ENCODE results near the gene CD53. TPM values are rescaled to one million over a fixed set of nuclear protein-coding genes. Genes with fewer than 3 reads are reported as not detected.
"Not testable (repeated sequence)": the region's sequence is repeated elsewhere in the genome, so short reads cannot be mapped to it uniquely, and the experiment has no call there.

CD53 gene, protein sequence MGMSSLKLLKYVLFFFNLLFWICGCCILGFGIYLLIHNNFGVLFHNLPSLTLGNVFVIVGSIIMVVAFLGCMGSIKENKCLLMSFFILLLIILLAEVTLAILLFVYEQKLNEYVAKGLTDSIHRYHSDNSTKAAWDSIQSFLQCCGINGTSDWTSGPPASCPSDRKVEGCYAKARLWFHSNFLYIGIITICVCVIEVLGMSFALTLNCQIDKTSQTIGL
- 10 to 100 TPM; 12.0 to 45.0 (median 22.5) TPM for total RNA-seq

DNA sequence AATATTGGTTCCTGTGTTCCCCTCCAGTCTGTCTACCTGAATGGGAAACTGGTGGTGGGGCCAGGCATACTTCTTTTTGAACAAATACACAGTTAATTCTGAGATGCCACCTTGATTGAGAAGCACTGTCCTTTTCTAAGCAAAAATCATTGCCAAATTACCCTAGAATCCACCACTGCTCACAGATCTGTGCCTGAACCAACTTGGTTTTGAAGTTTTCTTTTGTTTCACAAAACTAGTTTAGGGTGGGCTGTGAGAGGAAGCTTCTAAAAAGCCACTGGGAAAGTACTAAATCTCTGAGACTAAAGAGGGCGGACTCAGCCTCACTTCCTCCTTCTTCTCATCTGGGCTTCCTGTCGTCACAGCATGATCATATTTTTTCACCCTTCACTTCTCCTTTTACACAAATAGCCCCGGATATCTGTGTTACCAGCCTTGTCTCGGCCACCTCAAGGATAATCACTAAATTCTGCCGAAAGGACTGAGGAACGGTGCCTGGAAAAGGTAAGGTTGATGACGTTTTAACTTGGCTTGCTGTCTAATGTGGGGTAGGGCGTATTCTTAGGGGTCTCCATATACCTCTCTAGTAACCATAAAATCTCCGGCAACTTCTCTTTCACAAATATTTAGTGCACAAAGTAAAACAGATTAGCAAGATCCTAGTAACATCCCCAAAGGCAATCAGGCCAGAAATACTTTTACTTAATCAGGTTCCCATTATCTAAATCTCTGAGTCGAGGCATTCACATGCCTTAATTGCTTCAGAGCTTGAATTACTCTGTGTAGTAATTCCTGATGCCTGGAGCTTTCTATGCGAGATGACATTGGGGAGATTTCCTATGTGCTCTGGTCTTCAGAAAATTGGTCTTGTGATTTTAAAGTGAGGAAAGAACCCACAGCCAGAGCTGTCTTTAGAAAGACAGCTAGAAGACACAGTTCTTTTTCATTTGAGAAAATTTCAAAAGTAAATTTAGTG, at the start of gene CD53:
Gene CD53 (plus strand): TSS at position 404 of the 976 bp plus-strand sequence. CDS start 18,261 bp downstream, outside the sequence.
- Histone ChIP-seq H3K36me3 (no peaks in the 10 kb centered on the region), H3K27ac (peak within 1 kb of the TSS in 3 of 4 donors; percentile 50 to 80 (median 57)), H3K4me1 (no peaks in the 10 kb centered on the region), H3K27me3 (no peaks in the 10 kb centered on the region), H3K4me3 (peak within 1 kb of the TSS in 3 of 4 donors; percentile 5 to 55 (median 45)), H3K9me3 (peaks cover 0 to 8% (median 0%) of the 10 kb centered on the region in 4 donors)
- TF ChIP-seq POLR2A (IDR thresholded peaks at IDR 0.05): peak; percentile 16 to 21
- TF ChIP-seq, protein P1, sequence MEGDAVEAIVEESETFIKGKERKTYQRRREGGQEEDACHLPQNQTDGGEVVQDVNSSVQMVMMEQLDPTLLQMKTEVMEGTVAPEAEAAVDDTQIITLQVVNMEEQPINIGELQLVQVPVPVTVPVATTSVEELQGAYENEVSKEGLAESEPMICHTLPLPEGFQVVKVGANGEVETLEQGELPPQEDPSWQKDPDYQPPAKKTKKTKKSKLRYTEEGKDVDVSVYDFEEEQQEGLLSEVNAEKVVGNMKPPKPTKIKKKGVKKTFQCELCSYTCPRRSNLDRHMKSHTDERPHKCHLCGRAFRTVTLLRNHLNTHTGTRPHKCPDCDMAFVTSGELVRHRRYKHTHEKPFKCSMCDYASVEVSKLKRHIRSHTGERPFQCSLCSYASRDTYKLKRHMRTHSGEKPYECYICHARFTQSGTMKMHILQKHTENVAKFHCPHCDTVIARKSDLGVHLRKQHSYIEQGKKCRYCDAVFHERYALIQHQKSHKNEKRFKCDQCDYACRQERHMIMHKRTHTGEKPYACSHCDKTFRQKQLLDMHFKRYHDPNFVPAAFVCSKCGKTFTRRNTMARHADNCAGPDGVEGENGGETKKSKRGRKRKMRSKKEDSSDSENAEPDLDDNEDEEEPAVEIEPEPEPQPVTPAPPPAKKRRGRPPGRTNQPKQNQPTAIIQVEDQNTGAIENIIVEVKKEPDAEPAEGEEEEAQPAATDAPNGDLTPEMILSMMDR (IDR thresholded peaks at IDR 0.05): no peak
- TF ChIP-seq EP300 (IDR thresholded peaks at IDR 0.05): peak in 1 of 2 donors; percentile 65
- 59 to 62% methylated on average over 11 of the region's 11 CpGs for WGBS, 2 donors
- peak in 1 of 2 donors; percentile 41 for DNase-seq (ENCODE audit: low spot score in 2 of 2)

DNA sequence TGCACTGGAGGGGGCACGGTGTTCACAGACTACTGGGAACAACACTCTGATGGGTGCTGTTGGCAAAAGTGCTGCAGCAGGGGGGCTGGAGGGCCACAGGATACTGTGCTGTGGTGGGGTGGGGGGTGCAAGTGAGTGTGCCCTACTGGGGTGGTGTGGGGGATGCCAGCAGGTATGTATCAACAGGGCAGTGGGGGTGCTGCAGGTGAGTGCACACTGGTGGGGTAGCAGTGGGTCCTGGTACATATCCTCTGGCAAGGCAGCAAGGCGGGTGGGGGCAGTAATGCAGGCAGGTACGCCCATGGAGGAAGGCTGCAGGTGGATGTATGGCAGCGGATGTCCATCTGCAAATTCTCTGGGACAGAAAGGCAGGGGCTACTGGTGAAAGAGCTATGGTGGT, 48.8 kb upstream of the CD53 start:
- TF ChIP-seq EP300 (IDR thresholded peaks at IDR 0.05) (no peak), POLR2A (IDR thresholded peaks at IDR 0.05) (no peak)
- TF ChIP-seq, protein P1 (IDR thresholded peaks at IDR 0.05): no peak
- H3K27ac ChIP-seq: no peak overlapping the region
- no peak for DNase-seq (ENCODE audit: low spot score in 2 of 2)
- no peaks in the 10 kb centered on the region for H3K4me1 ChIP-seq
- no peaks in the 10 kb centered on the region for H3K36me3 ChIP-seq
- no peak overlapping the region for H3K4me3 ChIP-seq
- peaks cover 0 to 9% (median 0%) of the 10 kb centered on the region in 4 donors for H3K9me3 ChIP-seq
- WGBS, 2 donors: 65 to 83% methylated on average over 4 of the region's 4 CpGs
- no peaks in the 10 kb centered on the region for H3K27me3 ChIP-seq

DNA sequence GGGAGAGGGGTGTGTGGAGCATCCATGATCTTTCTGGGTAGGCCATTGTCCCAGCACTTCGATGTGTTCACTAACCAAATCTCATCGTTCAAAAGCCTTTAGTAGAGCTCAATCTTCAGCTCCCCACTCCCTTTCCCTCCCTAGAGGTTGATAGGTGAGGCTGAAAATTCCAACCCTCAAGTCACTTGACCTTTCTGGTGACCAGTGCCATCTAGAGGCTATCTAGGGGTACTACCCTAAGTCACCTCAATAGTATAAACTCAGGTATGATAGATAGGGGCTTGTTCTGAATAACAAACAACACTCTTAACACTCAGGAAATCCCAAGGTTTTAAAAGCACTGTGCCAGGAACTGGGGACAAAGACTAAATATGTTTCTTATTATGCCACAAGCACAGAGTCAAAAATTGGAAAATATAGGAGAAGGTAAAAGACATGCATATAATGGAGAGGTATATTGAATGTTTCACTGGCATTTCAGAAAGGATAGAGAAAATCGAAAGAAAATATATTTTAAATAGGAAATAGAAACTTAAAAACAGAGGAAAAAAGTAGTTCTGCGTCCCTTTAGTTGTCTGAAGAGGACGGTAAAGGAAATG, 42.9 kb upstream of the CD53 start:
- H3K27me3 ChIP-seq: no peaks in the 10 kb centered on the region
- DNase-seq (ENCODE audit: low spot score in 2 of 2): no peak
- H3K9me3 ChIP-seq: no peaks in the 10 kb centered on the region
- TF ChIP-seq, protein P1 (IDR thresholded peaks at IDR 0.05): peak in 2 of 5 experiments; percentile 9 to 49
- no peak for TF ChIP-seq POLR2A (IDR thresholded peaks at IDR 0.05)
- no peak overlapping the region for H3K27ac ChIP-seq
- no peaks in the 10 kb centered on the region for H3K36me3 ChIP-seq
- 52 to 57% methylated on average over 5 of the region's 5 CpGs for WGBS, 2 donors
- H3K4me3 ChIP-seq: no peak overlapping the region
- no peaks in the 10 kb centered on the region for H3K4me1 ChIP-seq

DNA sequence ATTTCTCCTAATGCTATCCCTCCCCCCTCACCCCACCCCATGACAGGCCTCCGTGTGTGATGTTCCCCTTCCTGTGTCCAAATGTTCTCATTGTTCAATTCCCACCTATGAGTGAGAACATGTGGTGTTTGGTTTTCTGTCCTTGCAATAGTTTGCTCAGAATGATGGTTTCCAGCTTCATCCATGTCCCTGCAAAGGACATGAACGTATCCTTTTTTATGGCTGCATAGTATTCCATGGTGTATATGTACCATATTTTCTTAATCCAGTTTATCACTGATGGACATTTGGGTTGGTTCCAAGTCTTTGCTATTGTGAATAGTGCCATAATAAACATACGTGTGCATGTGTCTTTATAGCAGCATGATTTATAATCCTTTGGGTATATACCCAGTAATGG, 39.2 kb upstream of the CD53 start:
- H3K27me3 ChIP-seq; H3K36me3 ChIP-seq; H3K4me3 ChIP-seq; H3K4me1 ChIP-seq; H3K9me3 ChIP-seq; H3K27ac ChIP-seq; DNase-seq (ENCODE audit: low spot score in 2 of 2): not testable (repeated sequence)
- WGBS, 2 donors: 79 to 85% methylated on average over 3 of the region's 3 CpGs

DNA sequence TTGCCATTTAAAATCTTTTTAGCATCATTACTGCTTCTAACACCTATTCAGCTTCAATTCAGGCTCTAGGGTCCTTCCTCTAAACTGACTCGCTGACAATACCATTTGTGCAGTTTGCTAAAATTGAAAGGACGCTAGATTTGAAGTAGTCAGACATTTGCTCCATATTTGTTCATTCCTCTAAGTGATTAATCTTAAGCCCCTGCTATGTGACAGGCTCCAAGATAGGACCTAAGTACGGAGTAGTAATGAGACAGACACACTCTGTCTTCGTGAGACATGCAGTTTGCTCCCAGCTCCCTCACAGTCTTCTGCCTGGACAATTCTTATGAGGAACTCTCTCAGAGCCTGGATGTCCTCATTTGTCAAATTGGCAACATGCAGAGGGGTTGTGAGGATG, 26.1 kb upstream of the CD53 start:
- DNase-seq (ENCODE audit: low spot score in 2 of 2): no peak
- peaks cover 0 to 5% (median 0%) of the 10 kb centered on the region in 4 donors for H3K9me3 ChIP-seq
- TF ChIP-seq, protein P1 (IDR thresholded peaks at IDR 0.05): no peak
- TF ChIP-seq EP300 (IDR thresholded peaks at IDR 0.05): no peak
- TF ChIP-seq POLR2A (IDR thresholded peaks at IDR 0.05): no peak
- WGBS, 2 donors: 72 to 74% methylated on average over 4 of the region's 4 CpGs
- no peak overlapping the region for H3K27ac ChIP-seq
- no peaks in the 10 kb centered on the region for H3K4me1 ChIP-seq
- H3K27me3 ChIP-seq: no peaks in the 10 kb centered on the region
- no peaks in the 10 kb centered on the region for H3K36me3 ChIP-seq
- no peak overlapping the region for H3K4me3 ChIP-seq

All from tibial nerve (tissue), 4 donors.